GM19463 (cell line): Measurements from ENCODE around the gene ABLIM1.
A peak's percentile ranks its signal among the peaks of the same experiment; 100 is the strongest.

Experiments
- ATAC-seq: cut with Tn5 transposase; IDR thresholded peaks from one replicate; pipeline ENCODE4 v1.9.1; 2021; ENCODE audit warnings: mild to moderate bottlenecking, moderate library complexity; ENCODE audit not compliant: unreplicated experiment

The ABLIM1 gene

DNA sequence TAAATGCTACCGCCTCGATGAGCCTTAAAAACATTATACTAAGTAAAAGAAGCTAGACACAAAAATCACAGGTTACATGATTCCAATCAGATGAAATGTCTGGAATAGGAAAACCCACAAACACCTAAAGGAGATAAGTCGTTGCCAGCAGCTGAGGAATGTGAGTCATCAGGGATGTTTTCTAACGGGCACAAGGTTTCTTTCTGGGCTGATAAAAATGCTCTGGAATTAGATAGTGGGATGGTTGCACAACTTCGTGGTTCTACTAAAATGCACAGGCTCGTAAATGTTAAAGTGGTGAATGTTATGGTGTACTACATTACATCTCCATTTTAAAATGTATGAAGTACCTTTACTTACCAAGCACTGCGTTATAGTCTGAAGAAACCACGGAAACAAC, 9.7 kb downstream of the ABLIM1 start:
- ATAC-seq = no peak

DNA sequence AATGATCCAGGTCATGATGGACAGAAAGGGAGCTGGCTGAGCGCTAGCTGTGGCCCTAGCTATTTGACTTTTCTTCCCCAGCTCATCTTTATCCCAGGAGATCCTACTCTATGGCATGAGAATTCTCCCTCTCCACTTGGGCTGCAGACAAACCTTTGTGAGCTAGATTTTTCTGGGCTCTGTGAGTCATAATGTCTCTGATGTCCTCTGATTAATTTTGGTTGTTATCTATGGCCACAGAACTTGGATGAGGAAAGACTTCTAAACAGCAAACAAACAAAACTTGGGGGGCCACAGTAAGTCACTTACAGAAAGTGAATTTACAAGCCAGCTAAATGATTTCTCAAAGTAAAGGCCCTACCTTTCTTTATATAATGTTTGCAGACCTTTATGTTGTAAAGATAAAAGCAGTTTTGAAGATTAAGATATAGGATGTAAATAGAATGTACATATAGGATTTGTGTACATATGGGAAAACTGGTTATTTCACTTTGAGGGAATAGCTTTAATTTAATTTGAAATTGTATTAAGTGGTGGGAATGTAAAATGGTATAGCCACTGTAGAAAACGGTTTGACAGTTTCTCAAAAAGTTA, 10.4 kb downstream of the ABLIM1 start:
- no peak for ATAC-seq

DNA sequence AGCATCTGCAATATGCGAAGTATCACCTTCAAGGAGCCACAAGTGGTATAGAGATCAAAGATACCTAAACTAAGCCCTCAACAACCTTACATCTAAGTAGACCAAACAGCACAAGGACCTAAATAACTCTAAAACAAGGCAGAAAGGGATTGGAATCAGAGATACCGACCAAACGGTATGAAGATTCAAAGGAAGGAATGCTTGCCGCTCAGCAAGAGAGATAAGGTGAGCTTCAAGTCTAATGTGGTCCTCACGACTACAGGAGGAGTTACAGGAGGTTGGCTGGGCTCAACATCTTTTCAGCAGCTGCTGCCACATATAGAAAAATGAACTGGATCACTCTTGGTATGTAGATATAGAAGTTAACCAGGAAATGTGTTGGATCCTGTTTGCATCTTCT, 11.6 kb downstream of the ABLIM1 start:
- no peak for ATAC-seq

DNA sequence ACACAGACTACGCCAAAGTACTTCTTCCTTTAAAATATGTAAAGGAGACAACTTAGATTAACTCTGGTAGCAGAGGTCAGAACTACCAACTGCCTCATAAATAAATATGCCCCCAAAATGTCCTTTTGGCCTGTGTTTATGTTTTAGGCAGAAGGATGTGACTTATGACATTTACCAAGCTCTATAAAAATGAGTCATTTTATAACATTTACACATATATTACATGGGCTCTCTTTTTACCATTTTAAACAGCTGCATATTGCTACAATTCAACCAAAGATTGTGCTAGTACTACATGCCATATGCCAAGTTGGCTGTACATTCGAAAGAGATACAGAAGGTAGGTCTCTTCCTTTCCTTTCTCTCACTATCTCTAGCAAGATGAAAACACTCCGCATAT, 12.4 kb downstream of the ABLIM1 start:
- ATAC-seq = no peak

DNA sequence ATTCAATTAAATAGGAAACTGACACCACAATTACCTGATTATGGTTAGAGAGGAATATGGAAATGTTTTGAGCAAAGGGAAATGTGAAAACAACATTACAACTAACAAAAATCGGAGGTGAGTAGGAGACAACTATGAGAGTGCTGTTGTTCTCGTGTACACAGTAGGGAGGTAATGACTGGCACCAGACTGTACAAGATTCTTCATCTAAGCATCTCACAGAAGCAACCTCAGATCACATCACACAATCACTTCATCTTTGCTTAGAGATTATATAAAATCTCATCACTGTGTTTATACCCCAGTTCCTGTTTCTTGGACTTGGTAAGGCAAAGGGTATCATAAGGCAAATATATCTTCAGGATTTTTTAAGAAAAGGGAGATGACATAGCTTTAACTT, 14.9 kb downstream of the ABLIM1 start:
- no peak for ATAC-seq

DNA sequence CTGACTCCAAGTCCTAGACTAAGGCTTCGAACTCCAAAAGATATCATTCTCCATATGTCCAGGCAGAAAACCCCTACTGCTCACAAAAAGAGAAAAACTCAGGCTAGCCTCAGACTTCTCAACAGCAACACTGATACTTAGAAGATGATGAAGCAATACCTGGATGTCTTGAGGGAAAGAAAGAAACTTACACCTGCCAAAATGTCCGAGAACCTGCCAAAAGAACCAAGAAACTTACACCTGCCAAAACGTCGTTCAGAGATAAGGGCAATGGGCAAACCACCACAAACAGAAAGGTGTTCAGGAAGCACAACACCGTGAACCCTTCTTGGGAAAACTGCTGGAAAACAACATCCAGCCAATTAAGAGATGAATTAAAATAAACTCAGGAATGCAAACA, 15.3 kb downstream of the ABLIM1 start:
- ATAC-seq = no peak

DNA sequence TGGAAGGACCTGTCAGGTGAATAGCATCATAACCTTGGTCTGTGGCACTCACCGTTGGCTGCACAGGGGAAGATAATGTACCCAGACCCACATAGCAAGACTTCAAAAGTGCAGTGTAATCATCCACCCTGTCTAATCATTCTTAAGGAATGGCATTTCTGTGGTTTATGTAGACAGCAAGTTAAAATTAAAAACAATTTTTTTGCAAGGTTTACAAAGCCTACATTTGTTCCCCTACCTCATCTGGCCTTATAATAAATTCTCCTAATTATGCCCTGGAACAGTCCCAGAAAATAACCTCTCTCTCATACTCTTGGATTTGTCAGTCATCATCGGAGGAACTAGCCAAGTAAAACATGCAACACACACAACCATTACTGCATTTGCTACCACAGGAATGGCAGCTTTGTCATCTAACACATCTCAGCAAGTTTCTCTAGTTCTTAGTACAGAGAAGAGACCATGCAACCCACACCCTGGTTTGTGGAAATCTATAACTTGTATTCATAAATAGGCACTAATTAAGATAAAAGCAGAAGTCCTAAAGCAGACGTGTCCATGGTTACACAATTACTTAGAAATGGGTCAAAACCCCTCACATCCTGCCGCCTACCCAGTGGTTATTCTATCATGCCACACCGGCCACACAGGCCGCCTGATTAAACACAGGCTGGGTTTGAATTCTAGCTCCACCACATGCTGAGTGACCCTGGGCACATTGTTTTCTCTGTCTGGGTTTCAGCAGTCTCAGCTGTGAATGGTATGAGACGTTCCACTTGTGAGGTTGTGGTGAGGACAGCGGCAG, 19.1 kb downstream of the ABLIM1 start:
- ATAC-seq = peak; percentile 87

DNA sequence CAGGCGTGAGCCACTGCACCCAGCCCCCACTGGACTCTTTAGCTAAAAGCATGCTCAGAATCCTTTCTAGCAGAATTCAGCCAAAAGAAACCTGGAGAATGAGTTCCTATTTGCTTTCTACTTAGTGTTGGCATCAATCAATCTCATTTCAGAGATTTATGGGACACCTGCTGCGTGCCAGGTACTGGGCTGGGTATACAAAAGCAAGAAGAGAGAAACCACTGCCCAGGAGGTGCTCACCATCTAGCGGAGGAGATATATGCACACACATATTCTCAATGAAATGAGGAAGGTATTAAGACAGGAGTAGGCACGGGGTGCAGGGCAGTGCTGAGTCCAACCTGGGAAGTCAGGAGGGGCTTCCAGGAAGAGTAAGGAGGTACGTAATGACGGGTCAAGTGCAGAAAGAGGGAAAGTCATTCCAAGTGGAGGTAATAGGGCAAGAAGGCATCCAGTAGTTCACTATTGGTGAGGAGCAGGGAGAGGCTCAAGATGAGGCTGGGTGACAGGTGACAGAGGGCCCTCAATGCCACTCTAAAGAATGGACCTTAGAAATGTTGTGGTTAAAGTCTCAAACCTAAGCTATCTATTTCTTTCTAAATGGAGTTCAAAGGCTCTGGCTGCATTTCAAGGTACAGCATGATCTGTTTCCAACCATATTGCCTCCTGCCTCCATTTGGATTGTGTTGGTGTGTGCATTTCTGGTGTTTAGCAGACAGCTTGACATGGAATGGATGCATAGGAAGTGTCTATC, 22.1 kb downstream of the ABLIM1 start:
- ATAC-seq = no peak

DNA sequence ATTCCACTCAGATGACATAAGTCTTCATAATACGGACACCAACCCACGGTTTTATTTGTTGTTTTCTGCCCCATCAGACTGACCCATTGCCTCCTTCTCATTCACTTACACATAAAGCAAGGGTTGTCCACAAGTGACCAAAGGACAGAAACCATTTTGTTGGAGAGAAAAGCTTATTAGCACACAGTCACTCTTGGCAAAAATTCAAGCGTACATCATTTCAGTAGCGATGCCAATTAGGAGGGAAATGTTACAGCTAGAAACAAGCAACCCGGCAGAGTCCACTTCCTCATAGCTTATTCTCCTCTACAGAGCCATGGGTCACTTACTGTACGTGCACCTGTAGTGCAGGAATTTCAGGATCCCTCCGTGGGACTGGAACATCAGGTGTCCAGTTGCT, 23.0 kb downstream of the ABLIM1 start:
- no peak for ATAC-seq

DNA sequence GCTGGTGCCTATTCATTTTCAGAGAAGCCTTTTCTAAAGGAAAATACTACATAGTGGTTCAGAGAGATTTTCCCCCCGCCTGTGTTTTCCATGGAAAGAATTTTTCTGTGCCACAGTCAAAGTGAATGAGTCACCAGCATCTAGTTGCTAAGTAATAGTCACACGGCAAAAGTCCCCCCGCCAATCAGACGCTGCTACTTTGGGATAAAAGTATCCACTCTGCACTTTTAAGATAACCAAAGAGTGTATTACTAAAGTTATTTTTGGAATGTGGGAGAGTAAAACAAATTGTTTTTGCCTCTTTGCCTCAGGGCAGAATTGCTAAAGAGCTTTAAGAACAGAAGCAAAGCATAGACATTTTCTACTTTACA, 23.5 kb downstream of the ABLIM1 start:
- no peak for ATAC-seq

DNA sequence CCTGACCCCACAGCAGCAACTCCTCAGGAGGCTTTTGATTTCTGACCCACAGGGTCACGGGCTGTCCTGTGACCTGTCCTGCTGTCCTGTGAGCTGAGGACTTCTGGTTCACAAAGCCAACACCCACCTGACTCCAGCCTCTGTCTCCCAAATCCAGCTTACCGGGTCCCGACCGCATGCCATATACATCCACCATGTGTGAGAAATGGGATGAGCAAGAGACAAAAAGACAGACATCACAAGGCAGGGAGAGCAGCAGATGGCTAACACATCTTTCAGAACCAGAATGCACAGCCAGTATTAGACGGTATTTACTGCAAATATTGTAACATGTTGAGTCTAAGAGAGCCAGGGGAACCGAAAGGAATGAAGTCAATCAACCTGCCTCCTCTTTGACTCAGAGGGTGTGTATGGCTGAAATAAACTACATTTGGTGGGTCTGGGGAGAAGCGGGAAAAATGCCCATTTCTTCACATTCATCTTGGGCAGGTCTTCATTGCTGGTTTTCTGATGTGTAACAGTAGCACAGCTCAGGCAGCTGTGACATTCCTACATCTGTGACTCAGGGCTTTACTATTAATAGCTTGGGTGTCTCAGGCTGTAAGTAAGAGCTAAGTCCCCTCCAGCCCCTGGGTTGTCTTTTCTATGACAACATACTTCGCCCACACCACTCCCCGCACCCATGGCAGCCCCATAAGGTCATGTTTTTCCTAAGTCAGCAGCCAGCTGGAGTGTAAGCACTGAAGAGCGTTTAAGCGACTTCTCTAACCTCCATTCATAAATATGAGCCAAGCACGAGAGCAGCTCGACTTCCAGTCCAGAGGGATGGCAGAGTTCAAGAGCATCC, 25.0 kb downstream of the ABLIM1 start:
- no peak for ATAC-seq

DNA sequence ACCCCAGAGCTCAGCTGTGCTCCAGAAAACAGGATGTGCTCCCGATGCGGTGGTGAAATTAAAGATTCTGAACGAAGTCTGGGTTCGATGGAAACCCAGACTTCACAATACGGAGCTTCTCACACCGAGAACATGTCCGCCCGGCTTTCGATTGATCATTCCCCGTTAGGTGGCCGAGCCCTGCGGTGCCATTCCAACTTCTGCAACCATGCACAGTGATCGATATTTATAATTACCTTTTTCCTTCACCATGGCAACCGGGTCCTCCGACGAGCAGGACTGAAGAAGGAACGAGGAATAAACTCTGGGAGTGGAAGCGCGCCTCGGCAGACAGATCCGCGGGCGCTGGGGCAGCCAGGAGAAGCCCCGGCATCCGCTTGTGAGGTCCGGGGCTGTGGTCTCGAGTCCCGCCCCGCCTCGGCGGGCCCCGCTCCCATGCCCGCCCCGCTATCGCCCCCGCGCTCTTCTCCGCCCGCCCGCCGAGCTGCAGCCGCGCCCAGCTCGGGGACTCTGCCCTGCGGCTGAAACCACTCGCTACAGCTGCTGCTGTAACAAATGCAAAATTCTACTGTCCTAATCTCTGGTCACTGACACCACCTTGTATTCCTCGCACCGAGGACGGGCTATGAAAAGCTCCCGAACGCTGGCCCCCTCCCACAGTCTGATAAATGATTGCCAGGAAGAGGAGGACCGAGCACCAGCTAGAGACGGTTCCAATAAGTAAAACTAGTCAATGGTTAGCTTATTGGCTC, 26.2 kb downstream of the ABLIM1 start:
- peak; percentile 83 for ATAC-seq

DNA sequence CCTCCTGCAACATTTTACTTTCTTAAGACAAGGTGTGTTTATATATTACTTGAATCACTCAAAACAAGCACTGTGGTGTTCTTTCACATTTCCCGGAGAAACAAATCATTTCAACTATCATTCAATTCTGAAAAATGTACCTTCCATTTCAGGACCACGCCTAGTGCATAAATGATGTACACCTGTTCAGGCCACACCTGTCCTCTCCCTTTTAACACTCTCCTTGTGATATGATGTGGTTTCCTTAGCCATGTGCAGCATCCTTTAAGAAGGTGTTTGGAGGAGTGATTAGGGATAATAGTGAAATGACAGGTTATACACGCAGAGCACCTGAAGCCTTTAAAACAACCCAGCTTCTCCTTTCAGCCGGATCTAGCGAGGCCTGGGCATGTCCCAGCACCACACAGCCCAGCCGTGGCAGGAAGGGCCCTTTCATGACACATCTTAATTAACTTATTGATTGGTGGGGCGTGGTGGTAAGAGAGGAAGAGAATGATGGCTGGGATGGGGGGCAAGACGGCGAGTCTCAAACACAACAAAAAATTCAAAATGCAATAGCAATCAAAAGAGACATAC, 26.9 kb downstream of the ABLIM1 start:
- ATAC-seq = no peak

DNA sequence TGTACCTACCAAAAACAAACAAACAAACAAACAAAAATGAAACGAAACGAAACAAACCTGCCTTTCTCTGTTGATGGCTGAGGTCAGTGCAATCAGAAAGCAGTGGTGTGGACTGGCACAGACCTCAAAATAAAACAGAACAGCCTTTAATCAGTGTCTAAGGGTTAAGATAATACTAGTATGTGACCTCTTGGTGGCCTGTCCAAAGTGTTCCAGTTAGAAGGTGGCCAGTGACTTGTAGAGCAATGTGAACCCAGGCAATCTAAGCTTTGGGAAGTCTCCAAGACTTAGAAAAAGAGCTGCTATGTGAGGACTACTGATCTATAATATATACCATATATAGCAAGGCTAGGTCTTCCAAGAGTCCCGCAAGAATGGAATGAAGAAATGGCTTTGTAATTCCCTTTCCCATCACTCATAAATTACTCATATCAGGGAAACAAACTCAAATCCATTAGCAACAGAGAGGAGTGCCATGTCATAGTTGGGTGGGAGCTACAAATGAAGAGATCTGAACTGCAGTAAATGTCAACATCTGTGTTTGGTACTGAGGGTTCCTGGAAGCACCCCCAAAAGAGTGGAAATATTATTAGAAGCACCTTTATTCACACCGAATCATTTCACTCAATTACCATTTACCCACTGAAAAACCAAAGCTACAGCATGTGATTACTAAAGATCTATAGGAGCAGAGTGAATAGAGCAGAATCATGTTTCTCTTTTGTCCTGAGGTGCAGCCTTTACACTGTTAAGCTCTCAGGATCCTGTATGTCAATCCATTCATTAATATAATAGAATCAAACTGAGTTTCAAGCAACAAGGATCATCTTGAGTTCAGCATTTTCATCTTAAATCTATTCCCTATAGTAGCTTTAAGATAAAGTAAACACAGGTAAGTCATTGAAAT, 28.0 kb downstream of the ABLIM1 start:
- ATAC-seq = no peak

DNA sequence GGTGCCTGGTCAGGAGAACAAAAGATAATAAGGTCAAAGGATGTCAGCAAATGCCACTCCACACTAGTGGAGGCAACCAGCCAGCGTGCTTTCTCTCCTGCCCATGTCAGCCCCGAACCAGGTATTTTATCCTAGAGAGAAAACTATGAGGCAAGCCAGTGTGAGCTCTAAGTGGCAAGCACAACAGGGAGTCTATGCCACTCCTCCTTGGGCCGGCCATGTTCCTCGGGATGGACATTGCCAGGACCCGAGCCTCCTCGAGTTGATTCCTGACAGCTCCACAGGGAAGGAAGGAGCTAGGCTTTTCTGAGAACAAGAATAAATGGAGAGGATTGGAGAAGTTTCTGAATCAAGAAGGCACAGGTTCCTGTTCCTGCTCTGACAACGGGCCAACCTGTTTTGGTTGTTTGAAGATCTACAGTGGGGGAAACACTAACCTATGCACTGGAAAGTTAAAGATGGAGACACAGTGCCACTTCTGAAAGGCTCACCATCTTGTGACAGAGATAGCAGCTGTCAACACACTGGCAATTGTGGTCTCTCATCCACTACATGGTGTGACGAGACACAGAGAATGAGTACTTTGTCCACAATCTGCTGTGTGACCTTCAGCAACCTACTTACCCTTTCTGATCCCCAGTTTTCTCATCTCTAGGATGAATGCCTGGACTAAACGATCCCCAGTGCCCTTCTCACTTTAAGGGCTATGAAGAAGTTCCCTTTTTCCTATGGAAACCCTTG, 28.8 kb downstream of the ABLIM1 start:
- no peak for ATAC-seq

DNA sequence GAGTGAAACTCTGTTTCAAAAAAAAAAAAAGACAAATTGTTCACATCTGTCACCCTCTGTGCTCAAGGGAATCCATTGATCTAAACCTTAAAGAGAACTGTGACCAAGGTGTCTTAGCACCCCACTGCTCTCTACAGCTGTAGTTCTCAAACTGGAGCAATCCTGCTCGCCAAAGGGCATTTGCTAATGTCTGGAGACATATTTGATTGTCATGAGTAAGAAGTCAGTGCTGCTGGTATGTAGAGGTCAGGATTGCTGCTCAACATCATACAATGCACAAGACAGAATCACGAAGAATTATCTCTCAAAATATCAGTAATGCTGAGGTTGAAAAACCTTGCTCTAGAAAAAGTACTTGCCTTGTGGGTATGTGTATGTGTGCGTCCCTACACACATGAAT, 30.0 kb downstream of the ABLIM1 start:
- ATAC-seq = no peak

DNA sequence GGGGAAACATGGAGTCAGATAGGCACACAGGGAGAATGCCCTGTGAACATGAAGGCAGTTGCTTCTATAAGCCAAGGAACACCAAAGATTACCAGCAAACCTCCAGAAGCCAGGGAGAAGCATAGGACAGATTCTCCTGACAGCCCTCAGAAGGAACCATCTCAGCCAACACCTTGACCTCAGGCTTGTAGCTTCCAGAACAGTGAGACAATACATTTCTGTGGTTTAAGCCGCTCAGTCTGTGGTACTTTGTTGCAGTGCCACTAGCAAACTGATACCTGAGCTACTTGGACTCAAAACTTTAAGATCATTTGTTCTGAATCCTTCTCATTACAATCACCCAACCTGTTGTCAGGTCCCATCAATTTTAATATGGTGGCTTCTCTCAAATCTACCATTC, 31.2 kb downstream of the ABLIM1 start:
- no peak for ATAC-seq

DNA sequence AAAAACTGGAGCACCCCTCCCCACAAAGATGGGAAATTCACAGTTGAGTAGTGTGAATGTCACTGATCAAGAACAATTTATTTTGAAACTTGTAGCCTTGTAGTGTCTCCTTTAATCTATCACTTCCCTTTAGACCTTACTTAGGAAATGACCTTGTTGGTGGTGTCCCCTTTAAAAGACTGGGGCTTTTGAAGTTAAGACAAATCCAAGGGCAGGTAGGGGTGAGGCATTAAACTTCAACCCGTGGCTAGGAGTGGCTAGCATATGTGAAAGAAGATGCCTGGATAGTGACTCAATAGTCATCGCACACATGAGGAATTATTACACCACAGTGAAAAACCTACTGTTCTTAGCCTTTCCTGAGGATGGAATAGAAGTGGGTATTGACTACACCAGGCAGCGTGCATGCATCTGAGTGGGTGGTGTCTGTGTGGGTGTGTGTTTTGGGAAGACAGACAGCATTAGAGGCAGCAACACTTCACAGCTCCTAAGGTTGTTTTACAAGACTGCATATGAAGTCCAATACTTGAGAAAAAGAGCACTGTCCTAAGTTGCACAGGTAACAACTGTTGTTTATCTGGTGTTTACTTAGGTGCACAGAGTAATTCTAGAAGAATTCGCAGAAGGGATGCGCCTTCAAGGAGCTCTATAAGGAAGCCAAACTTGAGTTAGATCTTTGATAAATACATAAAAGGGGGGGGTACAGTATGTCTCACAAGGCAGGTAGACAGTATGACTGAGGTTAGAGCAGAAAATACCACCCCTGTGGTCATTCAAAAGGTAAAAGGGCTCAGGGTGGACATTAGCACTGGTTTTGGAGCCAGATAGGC, 32.9 kb downstream of the ABLIM1 start:
- no peak for ATAC-seq
